ENCODE measurements around the gene RGMB.

DNA sequence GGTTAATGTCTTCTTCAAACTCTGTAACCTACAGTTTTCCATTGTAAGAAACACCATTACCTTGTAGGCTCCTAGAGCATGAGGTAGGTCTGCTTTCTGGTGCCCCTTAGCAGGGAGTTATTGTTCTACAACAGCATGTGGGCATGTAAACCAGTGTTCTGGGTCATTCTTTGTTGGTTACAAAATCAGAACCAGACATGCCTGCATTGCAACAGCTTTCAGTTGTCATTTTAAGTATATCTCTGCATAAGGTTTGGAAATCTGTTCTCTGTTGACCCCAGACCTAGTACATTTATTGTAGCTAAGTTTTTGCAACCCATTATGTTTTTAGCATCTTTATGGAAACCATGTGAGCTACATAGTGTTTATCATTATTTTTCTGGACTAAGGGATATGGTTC, 10.9 kb downstream of the RGMB start:
- TF ChIP-seq, protein P1, sequence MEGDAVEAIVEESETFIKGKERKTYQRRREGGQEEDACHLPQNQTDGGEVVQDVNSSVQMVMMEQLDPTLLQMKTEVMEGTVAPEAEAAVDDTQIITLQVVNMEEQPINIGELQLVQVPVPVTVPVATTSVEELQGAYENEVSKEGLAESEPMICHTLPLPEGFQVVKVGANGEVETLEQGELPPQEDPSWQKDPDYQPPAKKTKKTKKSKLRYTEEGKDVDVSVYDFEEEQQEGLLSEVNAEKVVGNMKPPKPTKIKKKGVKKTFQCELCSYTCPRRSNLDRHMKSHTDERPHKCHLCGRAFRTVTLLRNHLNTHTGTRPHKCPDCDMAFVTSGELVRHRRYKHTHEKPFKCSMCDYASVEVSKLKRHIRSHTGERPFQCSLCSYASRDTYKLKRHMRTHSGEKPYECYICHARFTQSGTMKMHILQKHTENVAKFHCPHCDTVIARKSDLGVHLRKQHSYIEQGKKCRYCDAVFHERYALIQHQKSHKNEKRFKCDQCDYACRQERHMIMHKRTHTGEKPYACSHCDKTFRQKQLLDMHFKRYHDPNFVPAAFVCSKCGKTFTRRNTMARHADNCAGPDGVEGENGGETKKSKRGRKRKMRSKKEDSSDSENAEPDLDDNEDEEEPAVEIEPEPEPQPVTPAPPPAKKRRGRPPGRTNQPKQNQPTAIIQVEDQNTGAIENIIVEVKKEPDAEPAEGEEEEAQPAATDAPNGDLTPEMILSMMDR (IDR thresholded peaks at IDR 0.05), result no peak
- no peak for TF ChIP-seq POLR2A (IDR thresholded peaks at IDR 0.05)
